H9 (cell line): Measurements from ENCODE around the gene NUDT21. TPM values are rescaled to one million over a fixed set of nuclear protein-coding genes. Genes with fewer than 3 reads are reported as not detected.
A peak's percentile ranks its signal among the peaks of the same experiment; 100 is the strongest.

Experiments
- DNase-seq: peaks from one replicate; pipeline ENCODE4 v3.0.0-alpha.2; 2017
- H2AFZ ChIP-seq: one replicate; pipeline ENCODE4 v1.6.1; 2013; ENCODE audit warnings: mild to moderate bottlenecking, low read length, control low read depth, moderate library complexity
- H2AK5ac ChIP-seq: 2 replicates; pipeline ENCODE4 v1.6.1; 2013; ENCODE audit warnings: low read length, control low read depth, mixed read lengths; ENCODE audit not compliant: insufficient read length
- H2BK120ac ChIP-seq: one replicate; pipeline ENCODE4 v1.6.1; 2013; ENCODE audit warnings: low read depth, mild to moderate bottlenecking, low read length, control low read depth, inconsistent platforms; ENCODE audit not compliant: poor library complexity, severe bottlenecking
- H2BK12ac ChIP-seq: 2 replicates; pipeline ENCODE4 v1.6.1; 2013; ENCODE audit warnings: low read length, control low read depth, mixed read lengths, low read depth; ENCODE audit not compliant: insufficient read length
- H2BK15ac ChIP-seq: 2 replicates; pipeline ENCODE4 v1.6.1; 2013; ENCODE audit warnings: low read depth, low read length, control low read depth
- H2BK20ac ChIP-seq: one replicate; pipeline ENCODE4 v1.6.1; 2013; ENCODE audit warnings: low read depth, mild to moderate bottlenecking, low read length, control low read depth, inconsistent platforms; ENCODE audit not compliant: poor library complexity, severe bottlenecking
- H2BK5ac ChIP-seq: 2 replicates; pipeline ENCODE4 v1.6.1; 2013; ENCODE audit warnings: low read length, control low read depth, mixed read lengths; ENCODE audit not compliant: insufficient read length
- H3K14ac ChIP-seq: 2 replicates; pipeline ENCODE4 v1.6.1; 2013; ENCODE audit warnings: low read length, control low read depth; ENCODE audit not compliant: insufficient read depth
- H3K18ac ChIP-seq: 2 replicates; pipeline ENCODE4 v1.6.1; 2013; ENCODE audit warnings: low read depth, mild to moderate bottlenecking, mixed read lengths, low read length, control low read depth; ENCODE audit not compliant: insufficient read length
- H3K23ac ChIP-seq: 2 replicates; pipeline ENCODE4 v1.6.1; 2013; ENCODE audit warnings: low read length, control low read depth, mixed read lengths, low read depth; ENCODE audit not compliant: insufficient read length
- H3K23me2 ChIP-seq: 2 replicates; pipeline ENCODE4 v1.6.1; 2013; ENCODE audit warnings: low read depth, mild to moderate bottlenecking, mixed read lengths, low read length, control low read depth; ENCODE audit not compliant: insufficient read length, poor library complexity, severe bottlenecking
- H3K27ac ChIP-seq: 2 replicates; pipeline ENCODE4 v1.5.1; 2013; ENCODE audit warnings: low read length, control low read depth, mixed read lengths, low read depth; ENCODE audit not compliant: insufficient read length
- H3K27me3 ChIP-seq: 2 replicates; pipeline ENCODE4 v1.6.1; 2013; ENCODE audit warnings: low read length, control low read depth, inconsistent platforms; ENCODE audit not compliant: insufficient read depth
- H3K4ac ChIP-seq: 2 replicates; pipeline ENCODE4 v1.6.1; 2013; ENCODE audit warnings: low read depth, mild to moderate bottlenecking, control low read depth, inconsistent platforms, low read length, moderate library complexity
- H3K4me1 ChIP-seq: 2 replicates; pipeline ENCODE4 v1.6.1; 2013; ENCODE audit warnings: low read length, control low read depth, inconsistent platforms; ENCODE audit not compliant: insufficient read depth
- H3K4me2 ChIP-seq: 2 replicates; pipeline ENCODE4 v1.6.1; 2013; ENCODE audit warnings: low read length, control low read depth, mixed read lengths; ENCODE audit not compliant: insufficient read length, insufficient read depth
- H3K56ac ChIP-seq: 2 replicates; pipeline ENCODE4 v1.6.1; 2013; ENCODE audit warnings: low read depth, mild to moderate bottlenecking, mixed read lengths, low read length, control low read depth; ENCODE audit not compliant: insufficient read length
- H3K79me1 ChIP-seq: 2 replicates; pipeline ENCODE4 v1.6.1; 2013; ENCODE audit warnings: low read depth, mild to moderate bottlenecking, moderate library complexity, low read length, control low read depth, inconsistent platforms; ENCODE audit not compliant: insufficient read depth, poor library complexity, severe bottlenecking
- H3K79me2 ChIP-seq: 2 replicates; pipeline ENCODE4 v1.6.1; 2013; ENCODE audit warnings: low read length, control low read depth, inconsistent platforms; ENCODE audit not compliant: insufficient read depth
- H3K9ac ChIP-seq: 2 replicates; pipeline ENCODE4 v1.6.1; 2013; ENCODE audit warnings: low read length, control low read depth, mixed read lengths; ENCODE audit not compliant: insufficient read length; ENCODE audit errors: extremely low read depth
- H3K9me3 ChIP-seq: one replicate; pipeline ENCODE4 v1.6.1; 2013; ENCODE audit warnings: low read depth, low read length, inconsistent platforms; ENCODE audit not compliant: control insufficient read depth
- H3T11ph ChIP-seq: one replicate; pipeline ENCODE4 v1.6.1; 2013; ENCODE audit warnings: mild to moderate bottlenecking, low read length, control low read depth, inconsistent platforms
- H4K20me1 ChIP-seq: one replicate; pipeline ENCODE4 v1.6.1; 2013; ENCODE audit not compliant: control insufficient read depth, insufficient read length, insufficient read depth
- H4K5ac ChIP-seq: 2 replicates; pipeline ENCODE4 v1.6.1; 2013; ENCODE audit warnings: low read depth, mild to moderate bottlenecking, mixed read lengths, low read length, control low read depth; ENCODE audit not compliant: insufficient read length
- H4K8ac ChIP-seq: replicated peaks from 2 replicates; pipeline ENCODE4 v1.6.1; 2013; ENCODE audit warnings: low read length, control low read depth, mixed read lengths, low read depth; ENCODE audit not compliant: insufficient read length
- H4K91ac ChIP-seq: 2 replicates; pipeline ENCODE4 v1.6.1; 2013; ENCODE audit warnings: low read depth, mild to moderate bottlenecking, moderate library complexity, mixed read lengths, low read length, control low read depth; ENCODE audit not compliant: insufficient read length
- H3K27ac Mint-ChIP-seq, 3 experiments: 2 replicates in 2 of 3; 3 replicates in 1 of 3; pipeline ENCODE4 v1.8.0; 2020 to 2021; ENCODE audit warnings: mixed read lengths in 3 of 3, mild to moderate bottlenecking in 1 of 3, moderate library complexity in 1 of 3
- H3K27me3 Mint-ChIP-seq: 2 replicates; pipeline ENCODE4 v1.8.0; 2021; ENCODE audit warnings: low read depth, mild to moderate bottlenecking, moderate library complexity, mixed read lengths
- H3K36me3 Mint-ChIP-seq, 3 experiments: 2 replicates in 2 of 3; 3 replicates in 1 of 3; pipeline ENCODE4 v1.8.0; 2020 to 2021; ENCODE audit warnings: low read depth in 3 of 3, mixed read lengths in 3 of 3; ENCODE audit not compliant: insufficient read depth in 1 of 3
- H3K4me1 Mint-ChIP-seq, 2 experiments: 2 replicates each; pipeline ENCODE4 v1.8.0; 2020; ENCODE audit warnings: mixed read lengths in 2 of 2
- H3K4me3 Mint-ChIP-seq, 2 experiments: 2 replicates in 1 of 2; 3 replicates in 1 of 2; pipeline ENCODE4 v1.8.0; 2020 to 2021; ENCODE audit warnings: mild to moderate bottlenecking in 2 of 2, mixed read lengths in 2 of 2, moderate library complexity in 1 of 2
- H3K9me3 Mint-ChIP-seq, 2 experiments: 2 replicates in 1 of 2; 3 replicates in 1 of 2; pipeline ENCODE4 v1.8.0; 2020; ENCODE audit warnings: mild to moderate bottlenecking in 2 of 2, mixed read lengths in 2 of 2, moderate library complexity in 1 of 2
- WGBS: extraction: QIAGEN DNeasy Blood & Tissue Kit; methylation state at CpG from one replicate; pipeline ENCODE4 v1.1.7; 2013; ENCODE audit warnings: missing lambda C conversion rate, low lambda C conversion rate, mixed read lengths; ENCODE audit not compliant: insufficient read length; ENCODE audit errors: extremely low coverage; 5-methylcytosine and 5-hydroxymethylcytosine counted together
- total RNA-seq: library from RNA; stranded (reverse); gene quantifications from 2 replicates; pipeline ENCODE4 v1.2.1, GENCODE V29; 2021
- TF ChIP-seq, protein P1 (sequence below): fragments of 200-600 bp; sonication (generic); conservative IDR thresholded peaks from 3 replicates; pipeline ENCODE4 v1.8.0; 2021; ENCODE audit warnings: antibody characterized with exemption, mild to moderate bottlenecking

Gene NUDT21
- total RNA-seq, 1 experiment from 2014 or later = 276 TPM

DNA sequence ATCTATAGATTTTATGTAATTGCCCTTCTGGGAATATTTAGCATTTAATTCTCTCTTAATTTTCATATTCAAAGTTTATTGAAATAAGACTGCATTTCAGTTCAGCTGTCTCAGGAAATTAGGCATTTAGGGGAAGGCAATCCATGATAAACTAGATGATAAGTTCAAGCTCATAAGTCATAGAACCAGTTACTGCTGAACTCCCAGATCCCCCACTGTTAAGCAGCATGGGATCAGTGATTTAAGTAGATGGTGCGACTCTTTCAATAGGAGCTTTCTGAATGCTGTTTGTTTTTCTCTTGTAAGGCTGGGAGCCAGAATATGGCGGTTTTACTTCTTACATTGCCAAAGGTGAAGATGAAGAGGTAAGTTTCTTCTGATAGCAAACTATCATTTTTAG, 24.1 kb upstream of the NUDT21 start:
- Histone ChIP-seq H3K9ac (no peak overlapping the region), H3K4me1 (no peaks in the 10 kb centered on the region), H2BK15ac (no peak overlapping the region), H2AK5ac (no peak overlapping the region), H4K8ac (no peak overlapping the region), H2BK5ac (no peak overlapping the region), H3K56ac (no peak overlapping the region), H3K9me3 (no peaks in the 10 kb centered on the region), H3T11ph (no peak overlapping the region), H2AFZ (no peak overlapping the region), H4K20me1 (peaks cover 2% of the 10 kb centered on the region), H3K79me1 (no peaks in the 10 kb centered on the region), H2BK120ac (no peak overlapping the region), H3K14ac (no peak overlapping the region), H4K5ac (no peak overlapping the region), H2BK20ac (no peak overlapping the region), H3K18ac (no peak overlapping the region), H3K27ac (no peak overlapping the region), H3K4me2 (no peak overlapping the region), H3K23ac (no peak overlapping the region), H3K79me2 (no peaks in the 10 kb centered on the region), H4K91ac (no peak overlapping the region), H3K27me3 (no peaks in the 10 kb centered on the region), H3K4ac (no peak overlapping the region), H2BK12ac (no peak overlapping the region), H3K23me2 (no peaks in the 10 kb centered on the region)
- Mint-ChIP-seq H3K27ac (peak overlapping the region in 1 of 3 experiments; percentile 5; a peak in 1 of 7 replicates), H3K4me3 (no peak overlapping the region), H3K27me3 (no peaks in the 10 kb centered on the region), H3K36me3 (peaks cover 27 to 84% (median 67%) of the 10 kb centered on the region in 3 experiments; a peak in 6 of 7 replicates), H3K4me1 (peaks cover 8 to 10% of the 10 kb centered on the region in 2 experiments), H3K9me3 (no peaks in the 10 kb centered on the region)
- WGBS = no CpG with 5 or more reads among the region's 2 CpGs
- TF ChIP-seq, protein P1, sequence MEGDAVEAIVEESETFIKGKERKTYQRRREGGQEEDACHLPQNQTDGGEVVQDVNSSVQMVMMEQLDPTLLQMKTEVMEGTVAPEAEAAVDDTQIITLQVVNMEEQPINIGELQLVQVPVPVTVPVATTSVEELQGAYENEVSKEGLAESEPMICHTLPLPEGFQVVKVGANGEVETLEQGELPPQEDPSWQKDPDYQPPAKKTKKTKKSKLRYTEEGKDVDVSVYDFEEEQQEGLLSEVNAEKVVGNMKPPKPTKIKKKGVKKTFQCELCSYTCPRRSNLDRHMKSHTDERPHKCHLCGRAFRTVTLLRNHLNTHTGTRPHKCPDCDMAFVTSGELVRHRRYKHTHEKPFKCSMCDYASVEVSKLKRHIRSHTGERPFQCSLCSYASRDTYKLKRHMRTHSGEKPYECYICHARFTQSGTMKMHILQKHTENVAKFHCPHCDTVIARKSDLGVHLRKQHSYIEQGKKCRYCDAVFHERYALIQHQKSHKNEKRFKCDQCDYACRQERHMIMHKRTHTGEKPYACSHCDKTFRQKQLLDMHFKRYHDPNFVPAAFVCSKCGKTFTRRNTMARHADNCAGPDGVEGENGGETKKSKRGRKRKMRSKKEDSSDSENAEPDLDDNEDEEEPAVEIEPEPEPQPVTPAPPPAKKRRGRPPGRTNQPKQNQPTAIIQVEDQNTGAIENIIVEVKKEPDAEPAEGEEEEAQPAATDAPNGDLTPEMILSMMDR = no peak
- no peak for DNase-seq
